ENCODE data around the gene NEUROD6. TPM values are rescaled to one million over a fixed set of nuclear protein-coding genes. Genes with fewer than 3 reads are reported as not detected.

The NEUROD6 gene
- total RNA-seq, 1 donor from 2014 or later: 0.30 TPM

Small RNAs within 50 kb of the gene (small RNA-seq; reads per million reads assigned to genes)
- gene AC006380.1 (ENCODE audit: low replicate concordance): not detected

Other genes with a start within 250 kb of the NEUROD6 start
- gene ITPRID1, start 173.4 kb upstream of the NEUROD6 start, total RNA-seq: 1.8 TPM